ACHN (cell line): ENCODE results near the gene MLPH.

Experiments used
- DNase-seq: peaks from one replicate; pipeline ENCODE4 v3.0.0-alpha.2; 2015
- in situ Hi-C: cut with HindIII; loops from 2 replicates; pipeline ENCODE4 v1.10.0; 2017; ENCODE audit warnings: low sequenced_read_pairs, low pct_ligation_motif_present, low pct_unique_long_range_greater_than_20kb

Gene MLPH

GRCh38 chr2:237474442-237474911 lies 12.6 kb upstream of the MLPH start:
- in situ Hi-C loops = no loop called here
- peak; percentile 24 for DNase-seq

- in situ Hi-C loops = no loop called here
- peak; percentile 85 for DNase-seq
These were observed 11.9 kb upstream of the MLPH start for GRCh38 chr2:237474931-237475703.

GRCh38 chr2:237475704-237476141 lies 11.3 kb upstream of the MLPH start:
- peak; percentile 77 for DNase-seq
- in situ Hi-C loops = no loop called here

- no peak for DNase-seq
- in situ Hi-C loops = no loop called here
These were observed 9.0 kb upstream of the MLPH start for GRCh38 chr2:237478095-237478494.

GRCh38 chr2:237478979-237479378 lies 8.1 kb upstream of the MLPH start:
- in situ Hi-C loops = no loop called here
- DNase-seq = no peak

GRCh38 chr2:237479747-237480146 lies 7.3 kb upstream of the MLPH start:
- in situ Hi-C loops = no loop called here
- no peak for DNase-seq

- in situ Hi-C loops = no loop called here
These were observed 6.5 kb upstream of the MLPH start for GRCh38 chr2:237480556-237480955.

GRCh38 chr2:237480988-237481525 lies 6.0 kb upstream of the MLPH start:
- in situ Hi-C loops = no loop called here

More at GRCh38 chr2:237480556-237480955, 6.5 kb upstream of the MLPH start:
- no peak for DNase-seq

GRCh38 chr2:237482485-237482884 lies 4.6 kb upstream of the MLPH start:
- in situ Hi-C loops = no loop called here
- DNase-seq = no peak

More at GRCh38 chr2:237480988-237481525, 6.0 kb upstream of the MLPH start:
- no peak for DNase-seq

- peak; percentile 46 for DNase-seq
- in situ Hi-C loops = no loop called here
These were observed 3.9 kb upstream of the MLPH start for GRCh38 chr2:237483018-237483731.

GRCh38 chr2:237485304-237485703 lies 1.7 kb upstream of the MLPH start:
- no peak for DNase-seq
- in situ Hi-C loops = no loop called here

GRCh38 chr2:237485844-237486243 lies 1.2 kb upstream of the MLPH start:
- in situ Hi-C loops = no loop called here
- DNase-seq = no peak

GRCh38 chr2:237486334-237486818 lies 675 bp upstream of the MLPH start:
- DNase-seq = no peak
- in situ Hi-C loops = no loop called here

GRCh38 chr2:237487496-237487895 lies 445 bp downstream of the MLPH start:
- in situ Hi-C loops = no loop called here
- DNase-seq = no peak

GRCh38 chr2:237488295-237488694 lies 1.2 kb downstream of the MLPH start:
- in situ Hi-C loops = no loop called here
- DNase-seq = no peak

- in situ Hi-C loops = no loop called here
These were observed 2.1 kb downstream of the MLPH start for GRCh38 chr2:237488901-237489860.

GRCh38 chr2:237490009-237490711 lies 3.1 kb downstream of the MLPH start:
- in situ Hi-C loops = no loop called here
- no peak for DNase-seq

More at GRCh38 chr2:237488901-237489860, 2.1 kb downstream of the MLPH start:
- DNase-seq = peak; percentile 36

GRCh38 chr2:237490795-237491194 lies 3.7 kb downstream of the MLPH start:
- in situ Hi-C loops = no loop called here

More at GRCh38 chr2:237490795-237491194, 3.7 kb downstream of the MLPH start:
- DNase-seq = no peak
